DND-41 (cell line): ENCODE results near the gene ENTR1.

Experiments used
- ATAC-seq: fragments of 200-7000 bp; cut with Tn5 transposase; 3 replicates; pipeline ENCODE4 v1.9.1; 2021; ENCODE audit warnings: low read depth; ENCODE audit not compliant: insufficient read depth
- DNase-seq: peaks from one replicate; pipeline ENCODE4 v3.0.0-alpha.2; 2020
- H2AFZ ChIP-seq: 2 replicates; pipeline ENCODE4 v1.6.0; 2012; ENCODE audit warnings: low read depth, low read length
- H3K27ac ChIP-seq: 2 replicates; pipeline ENCODE4 v1.5.1; 2012; ENCODE audit warnings: low read length, inconsistent platforms
- H3K27me3 ChIP-seq: fragments of 200-600 bp; sonication (generic); 2 replicates; pipeline ENCODE4 v1.6.0; 2012; ENCODE audit warnings: low read length, mild to moderate bottlenecking, inconsistent platforms; ENCODE audit not compliant: insufficient read depth, poor library complexity
- H3K36me3 ChIP-seq: 2 replicates; pipeline ENCODE4 v1.5.1; 2012; ENCODE audit warnings: low read length, inconsistent platforms; ENCODE audit not compliant: insufficient read depth
- H3K4me1 ChIP-seq: 2 replicates; pipeline ENCODE4 v1.5.1; 2012; ENCODE audit warnings: mild to moderate bottlenecking, low read length; ENCODE audit not compliant: insufficient read depth
- H3K4me2 ChIP-seq: 2 replicates; pipeline ENCODE4 v1.6.0; 2012; ENCODE audit warnings: mild to moderate bottlenecking, moderate library complexity, low read length, inconsistent platforms; ENCODE audit not compliant: insufficient read depth
- H3K4me3 ChIP-seq, 2 experiments: fragments of 200-600 bp in 1 of 2; shearing (Covaris generic) in 1 of 2; 2 replicates each; pipeline ENCODE4 v1.5.1; 2012 to 2016; ENCODE audit warnings: inconsistent platforms in 2 of 2, low read length in 2 of 2, mild to moderate bottlenecking in 2 of 2, low read depth in 1 of 2, moderate library complexity in 1 of 2
- H3K79me2 ChIP-seq: 2 replicates; pipeline ENCODE4 v1.6.0; 2012; ENCODE audit warnings: low read length, inconsistent platforms; ENCODE audit not compliant: insufficient read depth
- H3K9ac ChIP-seq: 2 replicates; pipeline ENCODE4 v1.6.0; 2012; ENCODE audit warnings: low read depth, mild to moderate bottlenecking, inconsistent platforms, low read length, moderate library complexity
- H3K9me3 ChIP-seq: 2 replicates; pipeline ENCODE4 v1.5.1; 2012; ENCODE audit warnings: low read length, moderate library complexity, mild to moderate bottlenecking, inconsistent platforms; ENCODE audit not compliant: insufficient read depth, severe bottlenecking
- H4K20me1 ChIP-seq: 2 replicates; pipeline ENCODE4 v1.6.0; 2012; ENCODE audit warnings: low read length; ENCODE audit not compliant: insufficient read depth
- CTCF ChIP-seq: IDR thresholded peaks from 2 replicates; pipeline ENCODE4 v1.5.1; 2012; ENCODE audit warnings: borderline replicate concordance, low read length, moderate library complexity, mild to moderate bottlenecking; ENCODE audit not compliant: poor library complexity, severe bottlenecking; ENCODE audit errors: extremely low read depth
- EZH2 ChIP-seq: IDR thresholded peaks from 3 replicates; pipeline ENCODE4 v1.6.1; 2012; ENCODE audit warnings: borderline replicate concordance, low read depth, mild to moderate bottlenecking, moderate library complexity, low read length, inconsistent platforms; ENCODE audit not compliant: severe bottlenecking

Gene ENTR1

GRCh38 chr9:136367296-136368145 is 42.9 kb downstream of the ENTR1 start:
- H2AFZ ChIP-seq: no peak overlapping the region
- H4K20me1 ChIP-seq: peaks cover 60% of the 10 kb centered on the region
- peaks cover 21% of the 10 kb centered on the region for H3K4me1 ChIP-seq
- no peaks in the 10 kb centered on the region for H3K9me3 ChIP-seq
- DNase-seq (no peak), ATAC-seq (no peak)
- H3K4me2 ChIP-seq: no peak overlapping the region
- peaks cover 28% of the 10 kb centered on the region for H3K79me2 ChIP-seq
- no peak overlapping the region for H3K27ac ChIP-seq
- H3K27me3 ChIP-seq: no peaks in the 10 kb centered on the region
- peaks cover 31% of the 10 kb centered on the region for H3K36me3 ChIP-seq
- no peak overlapping the region for H3K9ac ChIP-seq
- H3K4me3 ChIP-seq: no peak overlapping the region
- TF ChIP-seq EZH2 (no peak), CTCF (no peak)

GRCh38 chr9:136366826-136367225 is 43.6 kb downstream of the ENTR1 start:
- no peak overlapping the region for H3K4me2 ChIP-seq
- H3K27me3 ChIP-seq: no peaks in the 10 kb centered on the region
- H3K4me1 ChIP-seq: peaks cover 22% of the 10 kb centered on the region
- H2AFZ ChIP-seq: no peak overlapping the region
- H3K9me3 ChIP-seq: no peaks in the 10 kb centered on the region
- TF ChIP-seq EZH2: no peak
- TF ChIP-seq CTCF: no peak
- H4K20me1 ChIP-seq: peaks cover 65% of the 10 kb centered on the region
- no peak for DNase-seq
- H3K9ac ChIP-seq: no peak overlapping the region
- H3K27ac ChIP-seq: no peak overlapping the region
- peaks cover 31% of the 10 kb centered on the region for H3K36me3 ChIP-seq
- H3K4me3 ChIP-seq: no peak overlapping the region
- H3K79me2 ChIP-seq: peaks cover 28% of the 10 kb centered on the region
- ATAC-seq: no peak

- no peak for ATAC-seq
- peaks cover 31% of the 10 kb centered on the region for H3K36me3 ChIP-seq
These were observed 44.6 kb downstream of the ENTR1 start for GRCh38 chr9:136365775-136366222.

More at GRCh38 chr9:136365775-136366222, 44.6 kb downstream of the ENTR1 start:
- H4K20me1 ChIP-seq: peaks cover 65% of the 10 kb centered on the region
- no peak for TF ChIP-seq CTCF
- TF ChIP-seq EZH2: no peak
- no peak overlapping the region for H3K4me2 ChIP-seq
- no peak overlapping the region for H3K4me3 ChIP-seq
- peaks cover 28% of the 10 kb centered on the region for H3K79me2 ChIP-seq
- no peak overlapping the region for H2AFZ ChIP-seq
- DNase-seq: no peak
- no peaks in the 10 kb centered on the region for H3K27me3 ChIP-seq
- H3K9me3 ChIP-seq: no peaks in the 10 kb centered on the region
- H3K27ac ChIP-seq: no peak overlapping the region
- H3K4me1 ChIP-seq: peaks cover 22% of the 10 kb centered on the region
- no peak overlapping the region for H3K9ac ChIP-seq
